PC-3 (cell line): ENCODE results near the gene GZMB. TPM values are rescaled to one million over a fixed set of nuclear protein-coding genes. Genes with fewer than 3 reads are reported as not detected.
A peak's percentile ranks its signal among the peaks of the same experiment; 100 is the strongest.

Experiments used
- ATAC-seq: fragments of 200-7000 bp; cut with Tn5 transposase; 2 replicates; pipeline ENCODE4 v1.9.1; 2020; ENCODE audit warnings: mild to moderate bottlenecking, moderate library complexity
- BruUV-seq: library from RNA; stranded (reverse); fragments of 400-500 nt; replicated peaks from 2 replicates; lab custom pipeline; 2021; lab: Mats Ljungman, UMichigan
- CTCF ChIA-PET: fragments of 300-600 bp; sonication (Branson Sonifier 250); formaldehyde crosslinking; loops from one replicate; lab custom pipeline; 2022; ENCODE audit warnings: antibody characterized with exemption; lab: Charles Lee
- POLR2A ChIA-PET: fragments of 300-600 bp; sonication (Branson Sonifier 250); formaldehyde crosslinking; loops from one replicate; lab custom pipeline; 2022; ENCODE audit warnings: antibody characterized with exemption; ENCODE audit not compliant: unreplicated experiment; lab: Charles Lee
- DNase-seq: peaks from one replicate; pipeline ENCODE4 v3.0.0-alpha.2; 2015
- H2AFZ ChIP-seq: fragments of 300-600 bp; sonication (generic); 2 replicates; pipeline ENCODE4 v1.6.0; 2016; ENCODE audit warnings: antibody characterized with exemption, low read length
- H3F3A ChIP-seq: fragments of 300-600 bp; sonication (generic); one replicate; pipeline ENCODE4 v1.6.0; 2017; ENCODE audit warnings: antibody characterized with exemption, low read length, control low read depth, mild to moderate bottlenecking; ENCODE audit not compliant: unreplicated experiment
- H3K27ac ChIP-seq: fragments of 300-600 bp; sonication (generic); 2 replicates; pipeline ENCODE4 v1.5.1; 2016; ENCODE audit warnings: mild to moderate bottlenecking, low read length
- H3K27me3 ChIP-seq: fragments of 300-600 bp; sonication (generic); 2 replicates; pipeline ENCODE4 v1.6.1; 2016; ENCODE audit warnings: low read length, mixed read lengths
- H3K36me3 ChIP-seq: fragments of 300-600 bp; sonication (generic); 2 replicates; pipeline ENCODE4 v1.6.1; 2016; ENCODE audit warnings: low read depth, mixed run types, low read length, mixed read lengths
- H3K4me1 ChIP-seq: fragments of 300-600 bp; sonication (generic); 2 replicates; pipeline ENCODE4 v1.5.1; 2016; ENCODE audit warnings: low read length; ENCODE audit not compliant: insufficient read depth
- H3K4me2 ChIP-seq: fragments of 300-600 bp; sonication (generic); 2 replicates; pipeline ENCODE4 v1.6.0; 2016; ENCODE audit warnings: low read length
- H3K4me3 ChIP-seq: fragments of 300-600 bp; sonication (generic); 2 replicates; pipeline ENCODE4 v1.5.1; 2016; ENCODE audit warnings: mild to moderate bottlenecking, low read length, mixed read lengths
- H3K79me2 ChIP-seq: fragments of 300-600 bp; sonication (generic); 2 replicates; pipeline ENCODE4 v1.6.1; 2017; ENCODE audit warnings: low read length, mixed read lengths
- H3K9ac ChIP-seq: fragments of 300-600 bp; sonication (generic); 2 replicates; pipeline ENCODE4 v1.6.0; 2016; ENCODE audit warnings: mild to moderate bottlenecking, low read length
- H3K9me2 ChIP-seq: fragments of 300-600 bp; sonication (generic); replicated peaks from 2 replicates; pipeline ENCODE4 v1.6.1; 2016; ENCODE audit warnings: mixed run types, low read length, mixed read lengths
- H3K9me3 ChIP-seq: fragments of 300-600 bp; sonication (generic); 2 replicates; pipeline ENCODE4 v1.6.1; 2016; ENCODE audit warnings: low read length, mixed read lengths
- H4K20me1 ChIP-seq: fragments of 300-600 bp; sonication (generic); 2 replicates; pipeline ENCODE4 v1.6.1; 2016; ENCODE audit warnings: low read length, mixed read lengths
- CTCF ChIP-seq: fragments of 300-600 bp; sonication (generic); conservative IDR thresholded peaks from 2 replicates; pipeline ENCODE4 v1.5.1; 2017; ENCODE audit warnings: antibody characterized with exemption, low read depth, mild to moderate bottlenecking, low read length
- EZH2 ChIP-seq: fragments of 300-600 bp; sonication (generic); IDR thresholded peaks from one replicate; pipeline ENCODE4 v1.6.1; 2017; ENCODE audit warnings: antibody characterized with exemption, mild to moderate bottlenecking, low read length; ENCODE audit not compliant: unreplicated experiment
- EZH2phosphoT487 ChIP-seq: fragments of 300-600 bp; sonication (generic); IDR thresholded peaks from 2 replicates; pipeline ENCODE4 v1.6.1; 2018; ENCODE audit warnings: mild to moderate bottlenecking, antibody characterized with exemption, low read length, borderline replicate concordance
- intact Hi-C: fragments of 100-400 bp; cut with micrococcal nuclease; formaldehyde crosslinking; loops from 2 replicates; pipeline ENCODE4 v1.9.0; 2023
- total RNA-seq: library from RNA; depleted of rRNA; stranded (reverse); fragments of >200 nt; gene quantifications from 2 replicates; pipeline ENCODE4 v1.2.3, GENCODE V29; 2014

GZMB gene
- total RNA-seq, 1 experiment from 2014 or later = not detected

- BruUV-seq = no TSS peak
- Histone ChIP-seq H2AFZ (no peak overlapping the region), H3K4me2 (no peak overlapping the region), H3K4me1 (0 out of 2 replicates have a peak, but pooled peaks cover 6% of the 10 kb centered on the region), H3K4me3 (no peak overlapping the region), H3K79me2 (no peaks in the 10 kb centered on the region), H3K9me2 (no peaks in the 10 kb centered on the region), H4K20me1 (no peaks in the 10 kb centered on the region), H3K9me3 (no peaks in the 10 kb centered on the region), H3K36me3 (no peaks in the 10 kb centered on the region), H3K27me3 (peaks cover 12% of the 10 kb centered on the region; the same call in 1 of the 2 replicates), H3F3A (no peaks in the 10 kb centered on the region), H3K9ac (no peak overlapping the region), H3K27ac (no peak overlapping the region)
- ATAC-seq (no peak), DNase-seq (peak; percentile 53)
- ChIA-PET CTCF (no interaction called here), POLR2A (no interaction called here)
- intact Hi-C loops = no loop called here
- TF ChIP-seq EZH2 (no peak), EZH2phosphoT487 (no peak), CTCF (no peak)
Observed at GRCh38 chr14:24630872-24631477, 3.0 kb downstream of the GZMB start.

DNA sequence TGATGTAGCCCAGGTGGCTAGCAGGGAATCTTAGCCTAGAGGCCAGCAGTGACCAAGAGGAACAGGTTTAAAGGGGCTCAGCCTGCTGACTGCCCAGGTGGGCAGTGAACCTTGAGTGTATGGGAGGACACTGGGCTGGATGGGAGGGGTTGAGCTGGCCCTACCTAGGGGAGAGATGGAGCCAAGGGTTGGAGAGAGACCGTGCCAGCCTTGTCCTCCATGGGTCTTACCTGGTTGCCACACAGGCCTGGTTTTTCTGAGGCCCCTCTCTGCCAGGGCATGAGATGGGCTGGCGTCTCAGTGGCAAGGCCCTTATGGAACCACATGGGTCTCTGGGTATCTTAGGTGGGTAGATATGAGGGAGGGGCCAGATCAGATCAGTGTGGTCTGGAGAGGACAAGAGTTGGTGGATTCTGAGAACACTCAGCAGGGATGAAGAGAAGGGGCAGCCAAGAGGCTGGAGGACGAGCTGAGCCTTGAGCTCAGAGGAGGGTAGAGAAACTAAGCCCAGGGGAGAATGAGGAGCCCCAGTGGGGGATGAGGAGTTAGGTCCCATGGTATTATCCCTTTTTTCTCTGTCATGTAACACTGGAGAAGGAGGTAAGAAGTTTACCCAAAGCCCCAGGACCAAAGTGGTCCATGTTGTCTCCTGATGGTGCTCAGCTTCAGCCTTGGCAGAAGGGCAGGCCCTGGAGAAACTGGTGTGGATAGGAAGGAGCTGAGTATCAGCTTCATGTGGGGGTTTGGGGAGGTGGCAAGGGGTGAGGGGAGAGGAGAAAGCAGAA lies 3.7 kb downstream of the GZMB start:
- H3K9me3 ChIP-seq = no peaks in the 10 kb centered on the region
- no peak for DNase-seq
- no TSS peak for BruUV-seq
- H3K9me2 ChIP-seq = no peaks in the 10 kb centered on the region
- H4K20me1 ChIP-seq = no peaks in the 10 kb centered on the region
- H3K9ac ChIP-seq = no peak overlapping the region
- TF ChIP-seq CTCF = no peak
- TF ChIP-seq EZH2phosphoT487 = no peak
- TF ChIP-seq EZH2 = no peak
- H3K4me1 ChIP-seq = 0 out of 2 replicates have a peak, but pooled peaks cover 6% of the 10 kb centered on the region
- no peak overlapping the region for H3K4me2 ChIP-seq
- no peak overlapping the region for H3K4me3 ChIP-seq
- no peak for ATAC-seq
- intact Hi-C loops = no loop called here
- H3K27ac ChIP-seq = no peak overlapping the region
- no peaks in the 10 kb centered on the region for H3K79me2 ChIP-seq
- peaks cover 12% of the 10 kb centered on the region; the same call in 1 of the 2 replicates for H3K27me3 ChIP-seq
- no peaks in the 10 kb centered on the region for H3K36me3 ChIP-seq
- H2AFZ ChIP-seq = no peak overlapping the region
- CTCF ChIA-PET = no interaction called here
- no peaks in the 10 kb centered on the region for H3F3A ChIP-seq
- POLR2A ChIA-PET = no interaction called here

GRCh38 chr14:24629521-24629920 lies 4.5 kb downstream of the GZMB start:
- Histone ChIP-seq H3K4me2 (no peak overlapping the region), H3K79me2 (no peaks in the 10 kb centered on the region), H3K9me3 (no peaks in the 10 kb centered on the region), H2AFZ (no peak overlapping the region), H3K4me1 (0 out of 2 replicates have a peak, but pooled peaks cover 6% of the 10 kb centered on the region), H3K9ac (no peak overlapping the region), H3K36me3 (no peaks in the 10 kb centered on the region), H4K20me1 (no peaks in the 10 kb centered on the region), H3F3A (no peaks in the 10 kb centered on the region), H3K4me3 (no peak overlapping the region), H3K27ac (no peak overlapping the region), H3K27me3 (peaks cover 12% of the 10 kb centered on the region; the same call in 1 of the 2 replicates), H3K9me2 (no peaks in the 10 kb centered on the region)
- DNase-seq (no peak), ATAC-seq (no peak)
- BruUV-seq = no TSS peak
- POLR2A ChIA-PET = no interaction called here
- CTCF ChIA-PET = no interaction called here
- intact Hi-C loops = no loop called here
- no peak for TF ChIP-seq EZH2
- no peak for TF ChIP-seq EZH2phosphoT487
- no peak for TF ChIP-seq CTCF
